ENCODE data around the gene ZNF112.
"Not testable (repeated sequence)": the region's sequence is repeated elsewhere in the genome, so short reads cannot be mapped to it uniquely, and the experiment has no call there.

The ZNF112 gene

GRCh38 chr19:44334639-44335038 is 21.8 kb downstream of the ZNF112 start:
- WGBS = 57% methylated on average over 3 of the region's 3 CpGs
- Histone ChIP-seq H3K36me3 (ENCODE audit: insufficient read depth, low read length) (peaks cover 88% of the 10 kb centered on the region), H3K9me3 (ENCODE audit: insufficient read depth, low read depth, low read length) (peaks cover 97% of the 10 kb centered on the region)
- not testable (repeated sequence) for H3K27ac ChIP-seq (ENCODE audit: low read depth, low read length); H3K9ac ChIP-seq (ENCODE audit: low read depth, low read length); H3K27me3 ChIP-seq (ENCODE audit: insufficient read depth, low read length); H3K4me1 ChIP-seq (ENCODE audit: insufficient read depth, low read length); H3K4me3 ChIP-seq (ENCODE audit: low read length)

- H3K9me3 ChIP-seq (ENCODE audit: insufficient read depth, low read depth, low read length) = peaks cover 98% of the 10 kb centered on the region
- H3K9ac ChIP-seq (ENCODE audit: low read depth, low read length) = no peak overlapping the region
- H3K36me3 ChIP-seq (ENCODE audit: insufficient read depth, low read length) = peaks cover 92% of the 10 kb centered on the region
- no peaks in the 10 kb centered on the region for H3K4me1 ChIP-seq (ENCODE audit: insufficient read depth, low read length)
- 88% methylated on average over 1 of the region's 1 CpG for WGBS
- no peak overlapping the region for H3K4me3 ChIP-seq (ENCODE audit: low read length)
- no peak overlapping the region for H3K27ac ChIP-seq (ENCODE audit: low read depth, low read length)
- no peaks in the 10 kb centered on the region for H3K27me3 ChIP-seq (ENCODE audit: insufficient read depth, low read length)
Measured at GRCh38 chr19:44332145-44332544, 24.3 kb downstream of the ZNF112 start.

GRCh38 chr19:44315883-44316282 is 40.6 kb downstream of the ZNF112 start:
- H3K9ac ChIP-seq (ENCODE audit: low read depth, low read length) = no peak overlapping the region
- no CpG with 5 or more reads among the region's 2 CpGs for WGBS
- H3K27ac ChIP-seq (ENCODE audit: low read depth, low read length) = no peak overlapping the region
- H3K9me3 ChIP-seq (ENCODE audit: insufficient read depth, low read depth, low read length) = peaks cover 57% of the 10 kb centered on the region
- H3K4me3 ChIP-seq (ENCODE audit: low read length) = no peak overlapping the region
- no peaks in the 10 kb centered on the region for H3K4me1 ChIP-seq (ENCODE audit: insufficient read depth, low read length)
- no peaks in the 10 kb centered on the region for H3K36me3 ChIP-seq (ENCODE audit: insufficient read depth, low read length)
- H3K27me3 ChIP-seq (ENCODE audit: insufficient read depth, low read length) = no peaks in the 10 kb centered on the region

GRCh38 chr19:44313231-44313630 is 43.2 kb downstream of the ZNF112 start:
- Histone ChIP-seq H3K36me3 (ENCODE audit: insufficient read depth, low read length) (no peaks in the 10 kb centered on the region), H3K9me3 (ENCODE audit: insufficient read depth, low read depth, low read length) (peaks cover 47% of the 10 kb centered on the region), H3K9ac (ENCODE audit: low read depth, low read length) (no peak overlapping the region), H3K27ac (ENCODE audit: low read depth, low read length) (no peak overlapping the region), H3K4me1 (ENCODE audit: insufficient read depth, low read length) (no peaks in the 10 kb centered on the region), H3K4me3 (ENCODE audit: low read length) (no peak overlapping the region), H3K27me3 (ENCODE audit: insufficient read depth, low read length) (no peaks in the 10 kb centered on the region)
- 91% methylated on average over 1 of the region's 1 CpG for WGBS

- 91% methylated on average over 3 of the region's 3 CpGs for WGBS
- H3K36me3 ChIP-seq (ENCODE audit: insufficient read depth, low read length) = no peaks in the 10 kb centered on the region
Measured at GRCh38 chr19:44308011-44308410, 48.5 kb downstream of the ZNF112 start.

GRCh38 chr19:44306283-44306682 is 50.2 kb downstream of the ZNF112 start:
- Histone ChIP-seq H3K4me3 (ENCODE audit: low read length) (no peak overlapping the region), H3K27me3 (ENCODE audit: insufficient read depth, low read length) (no peaks in the 10 kb centered on the region), H3K9ac (ENCODE audit: low read depth, low read length) (no peak overlapping the region), H3K27ac (ENCODE audit: low read depth, low read length) (no peak overlapping the region), H3K4me1 (ENCODE audit: insufficient read depth, low read length) (peaks cover 7% of the 10 kb centered on the region; the same call in 1 of the 2 replicates), H3K9me3 (ENCODE audit: insufficient read depth, low read depth, low read length) (peaks cover 18% of the 10 kb centered on the region; the same call in 1 of the 2 replicates), H3K36me3 (ENCODE audit: insufficient read depth, low read length) (peaks cover 8% of the 10 kb centered on the region)
- WGBS = 91% methylated on average over 15 of the region's 15 CpGs

More at GRCh38 chr19:44308011-44308410, 48.5 kb downstream of the ZNF112 start:
- Histone ChIP-seq H3K4me3 (ENCODE audit: low read length) (no peak overlapping the region), H3K9ac (ENCODE audit: low read depth, low read length) (no peak overlapping the region), H3K9me3 (ENCODE audit: insufficient read depth, low read depth, low read length) (peaks cover 25% of the 10 kb centered on the region), H3K27me3 (ENCODE audit: insufficient read depth, low read length) (no peaks in the 10 kb centered on the region), H3K4me1 (ENCODE audit: insufficient read depth, low read length) (peaks cover 7% of the 10 kb centered on the region; the same call in 1 of the 2 replicates), H3K27ac (ENCODE audit: low read depth, low read length) (no peak overlapping the region)

GRCh38 chr19:44305457-44305856 is 51.0 kb downstream of the ZNF112 start:
- Histone ChIP-seq H3K9ac (ENCODE audit: low read depth, low read length) (no peak overlapping the region), H3K27ac (ENCODE audit: low read depth, low read length) (no peak overlapping the region), H3K36me3 (ENCODE audit: insufficient read depth, low read length) (peaks cover 8% of the 10 kb centered on the region), H3K4me3 (ENCODE audit: low read length) (peak overlapping the region; percentile 85), H3K9me3 (ENCODE audit: insufficient read depth, low read depth, low read length) (peaks cover 17% of the 10 kb centered on the region; the same call in 1 of the 2 replicates), H3K27me3 (ENCODE audit: insufficient read depth, low read length) (no peaks in the 10 kb centered on the region), H3K4me1 (ENCODE audit: insufficient read depth, low read length) (peaks cover 7% of the 10 kb centered on the region; the same call in 1 of the 2 replicates)
- 90% methylated on average over 4 of the region's 4 CpGs for WGBS

- Histone ChIP-seq H3K4me3 (ENCODE audit: low read length) (peak within 1 kb of the TSS; percentile 85), H3K27ac (ENCODE audit: low read depth, low read length) (no peak within 1 kb of the TSS; the same call in 1 of the 2 replicates), H3K36me3 (ENCODE audit: insufficient read depth, low read length) (peaks cover 14% of the 10 kb centered on the region), H3K4me1 (ENCODE audit: insufficient read depth, low read length) (peaks cover 7% of the 10 kb centered on the region; the same call in 1 of the 2 replicates), H3K27me3 (ENCODE audit: insufficient read depth, low read length) (no peaks in the 10 kb centered on the region), H3K9ac (ENCODE audit: low read depth, low read length) (peak within 1 kb of the TSS; percentile 75), H3K9me3 (ENCODE audit: insufficient read depth, low read depth, low read length) (peaks cover 10% of the 10 kb centered on the region; the same call in 1 of the 2 replicates)
- under 1% methylated on average over 31 of the region's 31 CpGs for WGBS
Measured at GRCh38 chr19:44304659-44305193, 51.8 kb downstream of the ZNF112 start, which contains the start of gene ZNF235. ZNF235 (minus strand) TSS chr19:44305025; CDS start chr19:44303404, 1,621 bp downstream.

- peak overlapping the region; percentile 75 for H3K9ac ChIP-seq (ENCODE audit: low read depth, low read length)
- WGBS = 7% methylated on average over 11 of the region's 11 CpGs
- H3K27me3 ChIP-seq (ENCODE audit: insufficient read depth, low read length) = no peaks in the 10 kb centered on the region
- peak overlapping the region; percentile 85 for H3K4me3 ChIP-seq (ENCODE audit: low read length)
- H3K4me1 ChIP-seq (ENCODE audit: insufficient read depth, low read length) = peaks cover 7% of the 10 kb centered on the region; the same call in 1 of the 2 replicates
- H3K36me3 ChIP-seq (ENCODE audit: insufficient read depth, low read length) = peaks cover 20% of the 10 kb centered on the region
- no peak overlapping the region for H3K27ac ChIP-seq (ENCODE audit: low read depth, low read length)
- peaks cover 10% of the 10 kb centered on the region; the same call in 1 of the 2 replicates for H3K9me3 ChIP-seq (ENCODE audit: insufficient read depth, low read depth, low read length)
Measured at GRCh38 chr19:44303976-44304568, 52.4 kb downstream of the ZNF112 start.

GRCh38 chr19:44303320-44303719 is 53.2 kb downstream of the ZNF112 start:
- H3K27ac ChIP-seq (ENCODE audit: low read depth, low read length) = no peak overlapping the region
- H3K27me3 ChIP-seq (ENCODE audit: insufficient read depth, low read length) = no peaks in the 10 kb centered on the region
- H3K9ac ChIP-seq (ENCODE audit: low read depth, low read length) = no peak overlapping the region
- peaks cover 7% of the 10 kb centered on the region; the same call in 1 of the 2 replicates for H3K4me1 ChIP-seq (ENCODE audit: insufficient read depth, low read length)
- H3K4me3 ChIP-seq (ENCODE audit: low read length) = peak overlapping the region; percentile 85
- WGBS = 88% methylated on average over 4 of the region's 4 CpGs
- H3K36me3 ChIP-seq (ENCODE audit: insufficient read depth, low read length) = peaks cover 27% of the 10 kb centered on the region
- H3K9me3 ChIP-seq (ENCODE audit: insufficient read depth, low read depth, low read length) = peaks cover 6% of the 10 kb centered on the region; the same call in 1 of the 2 replicates

GRCh38 chr19:44284968-44285367 is 71.5 kb downstream of the ZNF112 start:
- H3K36me3 ChIP-seq (ENCODE audit: insufficient read depth, low read length) = peaks cover 32% of the 10 kb centered on the region
- WGBS = 90% methylated on average over 4 of the region's 4 CpGs
- H3K27ac ChIP-seq (ENCODE audit: low read depth, low read length) = no peak overlapping the region
- H3K27me3 ChIP-seq (ENCODE audit: insufficient read depth, low read length) = no peaks in the 10 kb centered on the region
- no peak overlapping the region for H3K4me3 ChIP-seq (ENCODE audit: low read length)
- H3K9me3 ChIP-seq (ENCODE audit: insufficient read depth, low read depth, low read length) = peaks cover 24% of the 10 kb centered on the region; the same call in 1 of the 2 replicates
- H3K9ac ChIP-seq (ENCODE audit: low read depth, low read length) = no peak overlapping the region
- H3K4me1 ChIP-seq (ENCODE audit: insufficient read depth, low read length) = no peaks in the 10 kb centered on the region
